Measurements from ENCODE around the gene MRC1. TPM values are rescaled to one million over a fixed set of nuclear protein-coding genes. Genes with fewer than 3 reads are reported as not detected.

MRC1 gene
- 0.06 TPM for polyA plus RNA-seq (2013, experiment 1 of 2; ENCODE audit: insufficient read length)
- 0.06 TPM for polyA plus RNA-seq (2013, experiment 2 of 2; ENCODE audit: insufficient read length)

DNA sequence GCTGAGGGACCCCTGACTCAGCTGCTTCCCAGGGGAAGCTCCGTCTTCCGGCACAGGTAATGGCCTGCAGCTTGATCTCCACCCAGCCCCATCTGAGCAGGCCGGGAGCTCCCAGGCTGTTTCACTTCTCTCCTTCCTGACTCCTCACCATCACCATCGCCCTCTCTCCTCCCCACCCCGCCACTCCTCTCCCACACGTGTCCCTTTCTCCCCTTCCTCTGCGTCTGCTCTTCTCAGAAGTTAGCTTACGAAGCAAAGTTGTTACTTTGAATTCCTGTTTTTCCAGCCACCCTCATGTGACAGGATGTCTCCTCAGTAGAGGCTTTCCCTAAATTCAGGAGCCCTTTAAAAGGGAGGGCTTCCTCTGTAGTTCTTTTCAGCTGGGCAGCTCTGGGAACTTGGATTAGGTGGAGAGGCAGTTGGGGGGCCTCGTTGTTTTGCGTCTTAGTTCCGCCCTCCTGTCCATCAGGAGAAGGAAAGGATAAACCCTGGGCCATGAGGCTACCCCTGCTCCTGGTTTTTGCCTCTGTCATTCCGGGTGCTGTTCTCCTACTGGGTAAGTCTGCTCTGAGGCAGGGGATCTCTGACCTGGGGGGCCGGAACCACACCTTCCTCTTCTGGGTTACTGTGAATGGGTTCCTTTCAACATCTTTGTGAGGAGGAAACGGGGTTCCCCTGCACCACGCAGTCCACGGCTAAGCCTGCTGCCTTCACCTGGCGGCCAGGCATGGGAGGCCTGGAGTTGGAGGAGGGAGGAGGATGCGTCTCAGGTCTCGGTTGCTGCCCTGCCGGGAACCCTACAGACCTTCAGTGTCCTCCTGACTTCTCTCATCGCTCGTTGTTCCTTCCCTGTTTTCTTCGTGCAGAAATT lies at the start of gene MRC1:
TSS of gene MRC1 (plus strand) at position 378 of the 871 bp plus-strand sequence. CDS start at position 496, 118 bp downstream.
- DNase-seq: no peak

DNA sequence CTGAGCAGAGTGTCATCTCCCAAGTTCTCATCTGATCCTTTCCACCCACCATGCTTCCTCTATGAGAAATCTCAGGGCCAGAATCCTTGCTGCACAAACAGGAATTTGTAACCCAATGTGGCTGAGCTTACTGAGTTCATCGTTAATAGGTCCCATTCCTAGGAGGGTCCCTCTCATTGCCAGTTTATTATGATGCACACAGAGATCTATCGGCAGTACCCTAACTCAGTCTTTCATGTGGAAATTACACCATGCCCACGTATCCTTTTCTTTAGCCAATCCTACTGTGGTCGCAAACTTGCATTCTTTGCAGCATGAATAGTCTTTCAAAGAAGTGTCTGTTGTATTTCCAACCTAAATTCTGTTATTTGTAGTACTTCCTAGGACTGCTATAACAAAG lies 45.0 kb upstream of the MRC1 start:
- no peak for DNase-seq

DNA sequence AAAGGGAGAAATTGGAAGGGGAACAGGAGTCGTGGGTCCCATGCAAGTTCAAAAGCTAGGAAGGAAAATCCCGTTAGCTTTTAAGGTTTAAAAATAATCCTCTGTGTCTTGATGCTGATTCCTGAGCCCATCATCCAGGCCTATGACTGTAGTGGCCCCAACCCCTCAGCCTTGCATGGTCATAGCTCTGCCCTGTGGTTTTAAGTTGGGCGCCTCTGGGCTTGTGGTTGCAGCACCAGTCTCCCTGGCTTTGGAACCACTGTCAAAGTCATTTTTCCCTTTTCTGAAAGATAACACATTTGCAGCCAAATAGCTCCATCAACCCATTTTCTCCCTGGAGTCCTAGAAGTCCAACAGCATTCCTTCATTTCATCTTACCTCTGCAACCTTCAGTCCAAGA lies 43.5 kb upstream of the MRC1 start:
- no peak for DNase-seq

DNA sequence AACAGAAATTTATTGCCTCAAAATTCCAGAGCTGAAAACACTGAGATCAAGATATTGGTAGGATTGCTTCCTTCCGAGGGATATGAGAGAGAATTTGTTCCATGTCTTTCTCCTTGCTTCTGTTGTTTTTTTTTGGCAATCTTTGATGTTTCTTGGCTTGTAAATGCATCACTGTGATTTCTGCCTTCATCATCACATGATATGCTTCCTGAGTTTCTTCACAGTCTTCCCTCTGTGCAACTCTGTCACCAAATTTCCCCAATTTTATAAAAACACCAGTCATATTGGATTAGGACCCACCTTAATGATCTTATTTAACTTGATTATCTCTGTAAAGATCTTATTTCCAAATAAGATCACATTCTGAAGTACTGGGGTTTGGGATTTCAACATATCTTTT lies 42.4 kb upstream of the MRC1 start:
- DNase-seq: no peak

DNA sequence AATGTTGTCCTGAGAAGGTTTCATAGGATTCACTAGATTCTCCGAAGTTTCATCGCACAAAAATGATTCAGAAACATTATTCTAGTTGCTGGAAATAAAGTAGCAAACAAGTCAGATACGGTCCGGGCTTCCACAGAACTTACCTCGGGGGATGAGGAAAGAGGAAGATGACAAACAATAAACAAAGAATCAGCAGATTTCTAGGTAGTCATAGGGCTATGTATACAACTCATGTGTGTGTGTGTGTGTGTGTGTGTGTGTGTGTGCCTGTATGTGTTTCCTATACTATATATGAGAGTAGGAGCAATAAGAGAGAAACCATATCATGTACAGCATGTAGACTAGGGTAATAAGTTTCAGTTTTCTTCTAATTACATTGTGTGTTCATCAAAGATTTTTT lies 40.7 kb upstream of the MRC1 start:
- no peak for DNase-seq

DNA sequence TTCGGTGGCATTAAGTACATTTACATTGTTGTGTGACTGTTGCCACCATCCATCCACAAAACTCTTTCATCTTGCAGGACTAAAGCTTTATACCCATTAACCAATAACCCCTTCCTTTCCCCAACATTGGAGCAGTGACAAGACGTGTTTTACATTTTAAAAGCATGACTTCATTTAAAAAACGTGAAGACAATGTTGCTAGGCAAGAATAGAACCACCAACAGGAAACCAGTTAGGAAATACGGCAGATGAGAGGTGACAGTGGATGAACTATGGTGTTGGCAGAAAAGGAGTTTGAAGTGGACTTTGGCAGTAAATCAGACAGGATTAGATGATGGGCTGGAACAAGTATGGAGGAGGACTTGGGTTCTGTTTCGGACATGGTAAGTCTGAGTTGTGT lies 40.2 kb upstream of the MRC1 start:
- DNase-seq: peak; percentile 73

DNA sequence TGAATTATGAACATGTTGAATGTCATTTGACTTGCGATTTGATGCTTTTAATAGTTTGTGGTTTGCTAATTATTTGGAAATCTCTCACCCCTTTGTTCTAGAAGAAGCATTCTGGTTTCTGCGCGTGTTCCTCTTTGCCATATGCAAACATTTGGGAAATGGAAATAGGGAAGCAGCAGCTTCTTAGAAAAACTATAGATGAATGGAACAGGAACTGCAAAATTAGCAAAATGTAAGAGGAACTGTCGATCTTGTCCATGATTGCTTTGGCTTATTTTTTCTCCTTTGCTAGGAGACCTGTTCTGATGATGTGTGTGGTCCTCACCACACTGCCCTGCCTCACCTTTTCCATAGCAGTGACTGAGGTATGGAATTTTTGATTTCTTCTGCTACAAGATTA lies 38.1 kb upstream of the MRC1 start:
- DNase-seq: no peak

DNA sequence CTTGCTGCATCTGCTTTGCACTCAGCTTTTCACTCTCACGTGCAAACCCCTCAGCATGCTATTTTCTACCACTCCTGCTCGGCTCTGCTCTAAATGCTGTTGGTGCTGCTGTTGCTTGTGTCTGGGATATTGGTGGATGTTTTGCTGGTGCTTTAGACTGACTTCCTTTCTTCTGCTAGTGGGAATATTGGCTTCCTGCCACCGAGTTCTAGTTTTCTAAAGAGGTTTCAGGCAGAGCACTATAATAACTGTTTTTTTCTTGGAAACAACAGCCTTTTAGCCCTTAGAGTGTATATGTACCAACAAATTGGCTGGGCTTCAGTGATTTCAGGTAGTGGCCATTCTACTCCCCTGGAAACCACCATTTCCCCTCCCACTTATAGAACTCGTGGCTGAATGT lies 29.4 kb upstream of the MRC1 start:
- no peak for DNase-seq

DNA sequence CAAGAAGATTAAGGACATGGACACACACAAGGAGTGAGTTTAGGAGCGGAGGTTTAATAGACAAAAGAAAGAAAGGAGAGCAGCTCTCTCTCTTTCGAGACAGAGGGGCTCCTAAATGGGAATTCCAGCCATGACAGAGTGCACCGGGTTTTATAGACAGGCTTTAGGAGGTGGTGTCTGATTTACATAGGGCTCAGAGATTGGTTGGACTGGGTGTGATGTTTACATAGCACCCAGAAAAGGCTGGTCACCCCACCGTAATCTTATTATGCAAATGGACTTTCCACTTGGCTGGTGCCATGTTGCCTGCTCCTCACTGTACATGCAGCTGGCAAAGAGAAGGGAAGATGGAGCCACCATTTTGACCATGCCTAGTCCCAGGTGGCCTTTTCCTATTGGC lies 28.4 kb upstream of the MRC1 start:
- DNase-seq: no peak

DNA sequence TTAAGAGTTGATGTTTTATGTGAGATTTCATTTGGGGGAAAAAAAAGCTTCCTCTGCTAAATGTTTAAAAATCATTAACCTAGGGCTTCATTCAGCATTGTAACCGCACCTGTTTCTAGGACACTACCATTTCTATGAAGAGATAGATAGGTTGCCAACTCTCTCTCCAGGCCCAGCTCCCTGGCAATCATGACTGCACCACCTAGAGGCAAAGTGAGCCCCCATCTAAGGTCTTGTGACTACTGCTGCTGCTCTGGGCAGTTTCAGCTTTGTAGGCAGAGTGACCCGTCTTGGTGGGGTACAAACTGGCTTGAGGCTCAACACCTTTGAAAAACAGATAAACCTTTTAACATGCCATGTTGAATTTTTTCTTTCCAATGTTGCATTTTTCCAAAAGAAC lies 27.3 kb upstream of the MRC1 start:
- no peak for DNase-seq

DNA sequence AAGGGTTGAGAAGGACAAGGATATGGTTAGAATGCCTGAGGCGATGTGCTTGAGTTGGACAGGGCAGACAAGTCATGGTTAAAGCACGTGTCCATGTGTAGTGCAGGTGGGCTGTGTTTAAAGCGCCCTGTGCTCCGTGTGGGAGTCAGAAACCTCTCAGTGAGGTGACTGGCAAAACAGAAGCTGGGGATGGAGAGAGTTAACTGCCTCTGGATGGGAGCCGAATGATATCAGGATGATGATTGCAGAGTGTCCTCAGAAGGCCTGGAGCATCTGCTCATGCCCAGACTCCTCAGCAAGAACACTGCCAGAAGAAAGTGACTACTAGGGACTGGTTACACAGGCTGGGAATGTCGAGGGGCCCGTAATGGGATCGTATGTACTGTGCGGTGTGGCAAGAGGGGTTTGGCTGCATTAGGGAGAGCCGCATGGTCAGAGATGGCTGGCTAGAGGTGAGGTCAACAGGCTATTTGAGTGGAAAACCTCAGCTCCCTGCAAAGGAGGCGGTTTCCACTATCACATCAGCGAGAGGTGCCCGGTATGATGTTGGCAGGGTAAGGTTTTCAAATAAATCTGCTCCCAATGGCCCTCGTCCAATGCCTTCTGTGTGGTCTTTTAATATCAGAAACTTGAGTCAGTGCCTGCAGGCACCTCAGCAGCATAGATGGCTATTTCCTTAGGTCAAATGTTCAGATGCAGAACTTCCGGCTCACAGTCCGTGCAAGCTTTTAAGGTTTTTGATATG lies 26.1 kb upstream of the MRC1 start:
- peak; percentile 25 for DNase-seq

DNA sequence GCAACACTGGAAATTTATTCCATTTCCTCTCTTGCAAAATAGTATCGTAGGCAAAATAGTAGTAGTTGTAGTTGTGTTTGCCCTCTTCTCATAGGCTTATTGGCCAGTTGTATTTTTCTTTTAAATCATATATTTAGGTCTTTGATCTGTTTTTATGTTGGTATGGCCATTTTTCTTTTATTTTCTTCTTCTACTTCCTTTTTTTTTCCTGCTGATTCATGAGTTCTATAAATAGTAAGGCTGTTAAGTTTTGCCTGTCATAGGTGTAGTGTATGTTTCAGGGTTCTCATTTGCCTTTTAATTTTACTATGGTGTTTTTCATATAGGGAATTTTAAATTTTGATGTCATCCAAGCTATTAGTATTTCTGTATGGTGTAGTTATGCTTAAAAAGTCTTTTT lies 25.4 kb upstream of the MRC1 start:
- no peak for DNase-seq

DNA sequence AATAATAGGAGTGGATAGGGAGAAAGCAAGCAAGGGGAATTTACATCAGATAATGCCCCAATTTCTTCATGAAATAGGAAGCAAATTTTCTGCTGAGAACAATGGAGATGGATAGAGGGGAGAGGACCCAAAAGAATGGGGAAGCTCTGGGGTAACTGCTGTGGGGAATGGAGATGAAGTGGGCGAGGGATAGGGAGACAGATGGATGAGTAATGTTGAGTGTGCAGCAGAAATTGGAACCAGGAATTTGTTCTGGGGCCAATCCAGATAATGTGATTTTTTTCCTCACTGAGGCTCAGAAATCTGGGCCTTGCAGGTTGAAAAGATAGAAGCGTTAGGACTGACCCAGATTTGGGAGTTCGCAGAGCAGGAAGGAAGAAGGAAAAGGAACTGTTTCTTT lies 24.5 kb upstream of the MRC1 start:
- peak; percentile 67 for DNase-seq

DNA sequence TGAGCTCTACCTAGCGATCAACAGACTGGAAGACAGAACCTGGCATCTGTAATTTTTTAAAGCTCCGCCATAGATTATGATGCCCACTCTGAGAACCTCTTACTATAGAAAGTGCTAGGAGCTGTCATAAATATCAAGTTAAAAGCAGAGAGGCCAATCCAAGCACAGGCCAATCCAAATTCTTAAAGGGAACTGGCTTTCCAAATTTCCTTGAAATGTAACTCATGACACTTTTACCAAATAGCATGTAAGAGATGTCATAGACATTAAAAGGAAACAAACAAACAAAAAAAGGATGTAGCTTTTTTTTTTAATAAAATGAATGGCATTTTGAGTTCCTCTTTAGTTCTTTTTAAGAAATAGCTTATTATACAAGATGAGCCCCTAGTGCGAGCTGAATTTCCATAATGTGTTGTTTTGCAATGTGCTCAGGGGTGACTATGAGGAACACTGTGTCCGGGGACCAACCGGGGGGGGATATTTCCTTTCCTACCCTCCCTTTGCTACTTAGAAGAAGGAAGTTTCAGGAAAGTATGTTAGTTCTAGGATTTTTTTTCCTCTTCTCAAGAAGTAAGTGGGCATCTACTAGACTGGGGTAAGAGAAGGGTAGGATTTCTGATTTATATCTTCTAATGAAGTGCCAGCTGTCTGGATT lies 23.7 kb upstream of the MRC1 start:
- DNase-seq: no peak

DNA sequence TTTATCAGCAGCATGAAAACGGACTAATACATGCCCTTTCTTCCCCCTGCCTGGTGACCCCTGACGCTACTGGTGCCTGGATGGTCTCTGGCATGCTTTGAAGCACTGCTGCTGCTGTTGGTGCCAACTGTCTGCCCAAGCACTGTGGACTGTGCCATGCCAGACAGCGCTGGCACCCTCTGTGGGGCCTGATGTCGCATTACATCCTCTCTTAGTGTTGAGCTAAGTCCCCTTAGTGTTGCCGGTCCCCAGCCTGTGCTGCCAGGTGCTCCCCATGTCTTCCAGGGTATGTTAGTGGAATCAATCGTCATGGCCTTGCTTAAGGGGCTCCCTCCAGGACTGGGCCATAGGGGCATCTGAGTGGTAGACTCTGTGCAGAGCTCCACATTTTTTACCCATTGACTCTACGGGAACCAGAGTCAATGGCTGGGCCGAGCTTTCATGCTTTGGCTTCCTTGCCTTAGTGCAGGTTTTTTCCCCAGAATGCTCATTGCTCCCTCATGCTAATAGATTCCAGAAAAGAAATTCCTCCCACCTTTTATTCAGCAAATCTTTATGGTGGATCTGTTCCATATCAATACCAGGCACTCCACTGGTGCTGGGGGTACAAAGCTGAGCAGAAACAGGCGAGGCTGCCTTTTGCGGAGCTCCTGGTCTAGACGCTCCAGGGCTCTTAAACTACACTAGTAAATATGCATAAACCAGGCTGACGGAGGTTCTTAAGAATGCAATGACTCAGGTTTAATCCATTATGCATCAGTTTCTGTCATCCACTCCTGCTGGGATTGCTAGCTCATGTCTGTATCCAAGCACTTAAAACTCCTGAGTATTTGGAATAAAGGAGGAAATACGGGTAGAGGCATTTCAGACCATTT lies 21.8 kb upstream of the MRC1 start:
- peak; percentile 93 for DNase-seq

DNA sequence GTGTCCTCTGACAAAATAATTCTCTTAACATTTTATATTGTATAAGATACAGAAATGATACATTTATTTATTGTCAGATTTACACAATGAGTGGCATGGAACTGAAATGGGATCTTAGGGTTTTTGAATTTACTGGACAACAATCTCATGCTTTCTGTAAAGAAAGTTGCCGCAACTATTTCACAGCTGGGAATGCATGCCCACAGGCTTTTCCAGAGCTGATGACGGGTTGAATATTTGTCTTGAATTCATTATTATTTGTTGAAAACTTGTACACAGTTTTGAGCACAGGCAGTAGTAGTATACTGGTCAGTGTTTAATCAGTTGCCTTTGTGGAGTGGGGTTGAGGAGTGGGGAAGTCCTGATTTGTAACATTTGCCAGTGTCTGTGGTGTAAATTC lies 20.5 kb upstream of the MRC1 start:
- no peak for DNase-seq

DNA sequence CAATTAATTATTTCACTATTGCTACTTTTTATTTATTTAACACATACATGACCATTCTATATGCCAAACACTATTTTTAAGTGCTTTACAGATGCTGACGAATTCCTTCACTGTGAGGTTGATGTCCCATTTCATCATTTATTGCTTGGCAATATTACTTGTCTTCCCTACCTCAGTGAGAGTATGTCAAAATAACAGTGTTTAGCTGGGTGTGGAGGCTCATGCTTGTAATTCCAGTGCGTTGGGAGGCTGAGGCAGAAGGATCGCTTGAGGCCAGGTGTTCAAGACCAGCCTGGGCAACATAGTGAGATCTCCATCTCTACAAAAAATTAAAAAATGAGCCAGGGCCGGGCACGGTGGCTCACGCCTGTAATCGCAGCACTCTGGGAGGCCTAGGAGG lies 19.8 kb upstream of the MRC1 start:
- DNase-seq: no peak

DNA sequence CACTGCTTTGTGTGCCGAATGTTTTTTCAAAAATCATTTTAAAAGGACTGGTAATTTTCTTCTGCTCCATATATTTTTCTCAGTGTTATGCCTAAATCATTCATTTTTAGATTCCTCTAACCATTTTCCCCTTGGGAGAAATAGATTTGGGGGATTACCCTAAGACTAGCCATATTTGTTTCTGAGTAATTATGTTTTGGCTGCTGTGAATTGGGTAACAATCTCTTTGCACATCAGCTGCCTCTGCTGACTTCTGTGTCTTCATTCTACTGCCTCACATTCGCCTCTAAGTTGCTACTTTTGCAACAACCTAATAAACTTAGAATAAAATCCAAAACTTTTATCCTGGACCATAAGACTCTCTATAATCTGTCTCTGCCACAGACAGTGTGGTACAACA lies 18.5 kb upstream of the MRC1 start:
- DNase-seq: no peak

DNA sequence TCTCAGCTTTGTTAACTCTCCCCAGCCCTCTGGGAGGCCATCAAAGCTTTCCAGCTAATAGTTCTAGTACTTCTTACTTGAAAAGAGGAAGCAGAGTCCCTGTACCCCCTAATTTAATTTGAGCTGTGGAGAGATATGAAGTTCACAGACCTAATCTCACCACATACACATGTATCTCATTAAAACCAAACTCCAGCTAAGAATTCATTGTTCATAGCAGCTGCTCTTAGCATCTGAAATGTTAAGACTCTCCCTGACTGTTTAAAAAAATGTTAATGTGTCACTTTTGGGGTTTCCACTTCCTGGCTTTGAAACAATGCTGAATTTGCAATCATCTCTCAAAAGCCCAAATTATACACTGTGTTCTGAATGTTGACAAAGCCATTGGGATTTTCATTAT lies 16.2 kb upstream of the MRC1 start:
- no peak for DNase-seq

DNA sequence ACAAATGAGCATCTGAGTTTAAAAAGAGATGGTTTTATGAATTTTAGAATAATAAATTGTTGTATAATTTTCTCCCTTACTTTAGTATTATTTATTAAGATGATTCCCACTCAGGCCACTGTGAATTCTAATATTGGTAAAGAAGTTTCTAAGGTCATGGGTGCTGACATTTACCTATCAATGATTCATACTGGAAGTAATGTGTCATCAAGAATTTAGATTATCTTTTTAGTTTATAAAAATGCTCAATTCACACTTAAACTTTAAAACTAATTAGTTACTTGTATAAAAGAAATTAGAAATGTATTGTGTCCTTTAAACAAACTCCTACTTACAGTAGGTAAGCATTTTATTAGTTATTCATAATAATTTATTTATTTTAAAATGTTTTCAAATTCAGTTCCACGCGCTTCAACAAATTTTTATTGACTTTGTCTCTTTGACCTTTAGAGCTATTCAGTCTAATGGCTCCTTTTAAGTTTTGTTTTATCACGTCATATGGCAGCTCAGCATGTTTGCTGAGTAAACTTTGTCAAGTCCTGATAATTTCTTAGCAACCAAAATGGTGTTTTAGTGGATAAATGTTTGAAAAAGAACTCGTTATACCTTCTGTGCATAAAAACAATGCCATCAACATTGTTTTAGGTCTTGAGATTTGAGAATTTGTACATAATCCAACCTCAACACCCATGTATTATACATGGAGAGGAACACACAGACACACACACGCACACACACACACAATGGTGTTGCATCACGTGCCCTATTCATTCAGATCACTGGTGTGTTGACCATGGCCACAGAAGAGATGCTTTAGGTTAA lies 15.1 kb upstream of the MRC1 start:
- DNase-seq: no peak

DNA sequence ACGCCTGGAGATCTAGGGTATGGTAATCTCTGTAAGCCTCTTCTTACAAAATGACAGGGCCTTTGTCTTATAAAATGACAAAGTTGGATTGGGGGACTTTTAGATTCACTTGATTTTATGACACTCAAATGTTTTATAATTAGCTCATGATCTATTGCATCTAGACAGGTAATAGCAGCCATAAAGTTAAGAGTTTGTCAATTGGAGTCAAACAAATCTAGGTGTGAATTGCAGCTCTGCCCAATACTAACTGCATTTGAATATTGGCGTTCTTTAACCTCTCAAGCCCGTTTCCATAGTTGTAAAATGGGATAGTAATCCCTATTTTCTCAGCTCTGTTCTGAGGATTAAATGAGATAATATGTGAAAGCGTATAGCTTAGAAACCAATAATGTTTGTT lies 14.1 kb upstream of the MRC1 start:
- DNase-seq: no peak
